Measurements from ENCODE around the gene GMDS. TPM values are rescaled to one million over a fixed set of nuclear protein-coding genes. Genes with fewer than 3 reads are reported as not detected.

The GMDS gene
- total RNA-seq, 1 donor from 2014 or later: 105 TPM

DNA sequence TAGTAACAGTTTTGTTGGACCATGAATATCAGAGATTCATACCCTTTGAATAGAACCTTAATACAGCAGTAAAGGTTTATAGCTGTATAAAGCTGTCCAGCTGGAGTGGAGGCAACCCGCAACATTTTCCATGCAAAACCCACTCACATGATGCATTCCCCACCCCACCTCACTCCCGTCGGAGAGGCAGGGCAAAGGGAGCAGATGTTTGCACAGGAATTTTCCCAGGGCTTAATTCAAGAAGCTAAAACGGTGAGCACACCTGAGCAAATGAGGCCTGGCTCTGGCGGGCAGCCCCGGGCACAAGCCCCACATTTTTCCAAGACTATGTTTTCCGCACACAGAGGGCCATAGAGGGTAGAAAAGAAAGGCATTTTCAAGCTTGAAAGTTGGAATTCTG is 444.0 kb downstream of the GMDS start:
- no peak for DNase-seq (ENCODE audit: low spot score)

GRCh38 chr6:1800845-1801244 is 444.6 kb downstream of the GMDS start:
- no peak for DNase-seq (ENCODE audit: low spot score)

DNA sequence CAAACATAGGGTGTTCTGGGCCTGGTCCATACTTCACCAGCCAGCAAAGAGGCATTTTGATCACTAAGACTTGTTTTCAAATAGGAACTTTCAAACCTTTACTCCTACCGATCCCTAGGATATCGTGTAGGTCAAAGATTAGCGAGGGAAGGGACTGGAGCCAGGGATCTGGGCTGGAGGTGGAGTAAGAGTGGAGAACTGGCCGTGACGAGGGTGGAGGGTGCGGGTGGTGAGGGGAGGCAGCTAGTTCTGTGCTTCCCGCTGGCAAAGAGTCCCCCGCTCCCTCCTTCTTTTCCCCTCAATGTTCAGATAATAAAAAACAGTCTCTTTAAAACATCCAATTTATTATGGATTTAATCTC is 446.5 kb downstream of the GMDS start:
- no peak for DNase-seq (ENCODE audit: low spot score)

- no peak for DNase-seq (ENCODE audit: low spot score)
Measured at GRCh38 chr6:1798303-1798964, 447.0 kb downstream of the GMDS start.

DNA sequence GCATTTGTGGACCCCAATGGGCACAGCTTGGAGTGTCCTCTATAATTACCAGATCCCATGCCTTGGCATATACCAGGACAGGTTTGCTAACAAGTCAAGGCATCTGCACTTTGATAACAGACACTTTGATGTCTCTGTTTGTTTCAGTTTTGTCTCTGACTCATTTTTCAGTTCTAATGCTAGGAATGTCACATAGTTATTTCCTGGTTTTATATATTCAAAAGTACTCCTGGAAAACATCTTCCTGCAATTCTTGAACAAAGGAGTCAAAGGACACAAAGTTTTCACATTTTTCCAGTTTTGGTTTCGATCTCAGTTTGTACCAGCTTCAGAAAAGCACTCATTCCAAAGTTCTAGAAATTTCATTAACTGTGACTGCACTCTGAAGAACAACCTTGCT is 447.6 kb downstream of the GMDS start:
- DNase-seq (ENCODE audit: low spot score): no peak

DNA sequence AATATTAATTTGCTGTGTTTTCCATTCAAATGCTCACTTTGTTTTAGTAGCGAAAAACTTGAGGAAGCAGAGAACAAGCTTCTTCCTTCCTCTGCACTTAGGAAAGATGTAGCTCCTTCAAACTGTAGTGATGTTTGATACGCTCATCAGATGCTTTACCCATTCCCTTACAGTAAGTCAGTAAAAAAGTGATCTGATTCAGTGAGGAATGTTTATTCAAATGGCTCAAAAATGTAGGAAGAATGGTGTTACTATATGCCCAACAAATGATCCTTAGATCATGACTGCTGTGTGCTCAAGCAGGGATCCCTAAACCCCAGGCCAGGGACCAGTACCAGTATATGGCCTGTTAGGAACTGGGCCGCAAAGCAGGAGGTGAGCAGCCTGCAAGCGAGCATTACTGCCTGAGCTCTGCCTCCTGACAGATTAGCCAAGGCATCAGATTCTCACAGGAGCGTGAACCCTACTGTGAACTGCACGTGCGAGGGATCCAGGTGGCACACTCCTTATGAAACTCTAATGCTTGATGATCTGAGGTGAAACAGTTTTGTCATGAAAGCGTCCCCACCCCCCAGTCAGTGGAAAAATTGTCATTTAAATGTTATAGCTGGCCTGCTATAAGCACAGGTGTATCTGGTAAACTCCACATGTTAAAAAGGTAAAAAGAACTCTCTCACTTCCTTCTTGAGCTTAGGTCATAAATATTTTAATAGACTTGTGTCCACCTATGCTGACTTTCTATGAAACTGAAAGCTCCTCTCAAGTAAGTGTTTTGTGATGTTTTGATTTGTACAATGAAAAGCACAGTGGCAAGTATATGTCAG is 448.5 kb downstream of the GMDS start:
- DNase-seq (ENCODE audit: low spot score): no peak

- DNase-seq (ENCODE audit: low spot score): no peak
Measured at GRCh38 chr6:1795910-1796309, 449.5 kb downstream of the GMDS start.

- no peak for DNase-seq (ENCODE audit: low spot score)
Measured at GRCh38 chr6:1792989-1793388, 452.4 kb downstream of the GMDS start.

GRCh38 chr6:1790684-1791083 is 454.7 kb downstream of the GMDS start:
- DNase-seq (ENCODE audit: low spot score): no peak

GRCh38 chr6:1789092-1789491 is 456.3 kb downstream of the GMDS start:
- DNase-seq (ENCODE audit: low spot score): no peak

DNA sequence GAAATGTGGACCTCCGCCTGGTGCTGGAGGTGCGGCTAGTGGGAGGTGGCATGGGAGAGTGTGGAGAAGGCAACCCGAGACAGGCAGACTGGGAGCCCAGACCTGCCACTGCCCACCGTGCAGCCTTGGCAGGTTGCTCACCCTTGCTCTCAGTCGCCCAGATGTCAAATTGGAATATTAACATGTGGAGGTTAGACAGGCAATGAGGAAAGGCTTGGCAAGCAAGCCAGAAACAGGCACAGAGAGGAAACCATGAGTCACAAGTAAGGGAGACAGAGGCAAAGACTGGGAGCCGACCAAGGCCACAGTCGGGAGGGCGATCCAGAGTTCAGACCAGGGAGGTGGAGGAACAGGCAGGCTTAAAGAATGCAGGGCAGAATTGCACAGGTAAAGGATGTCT is 457.5 kb downstream of the GMDS start:
- no peak for DNase-seq (ENCODE audit: low spot score)

- no peak for DNase-seq (ENCODE audit: low spot score)
Measured at GRCh38 chr6:1786455-1787453, 458.7 kb downstream of the GMDS start.

DNA sequence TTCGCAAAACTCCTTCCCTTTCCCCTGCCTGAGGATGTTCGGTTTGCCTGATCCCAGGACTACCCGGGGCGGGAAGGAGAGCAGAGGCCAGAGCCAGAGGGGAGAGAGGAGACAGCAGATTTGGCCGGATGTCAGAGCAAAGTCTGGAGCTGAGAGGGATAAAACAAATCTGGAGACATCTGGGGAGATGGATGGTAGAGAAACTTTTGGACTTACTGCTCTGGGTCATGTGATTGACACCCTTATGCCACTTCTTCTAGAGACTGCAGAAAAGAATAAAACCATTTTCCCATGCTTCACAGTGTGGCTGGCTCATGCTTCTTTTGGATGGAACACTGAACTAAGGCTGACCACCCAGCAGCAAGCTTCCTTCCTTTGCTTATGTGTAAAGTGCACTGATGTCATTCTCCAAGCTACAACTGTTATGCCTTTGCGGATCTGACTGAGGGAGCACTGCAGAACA is 461.0 kb downstream of the GMDS start:
- DNase-seq (ENCODE audit: low spot score): no peak

DNA sequence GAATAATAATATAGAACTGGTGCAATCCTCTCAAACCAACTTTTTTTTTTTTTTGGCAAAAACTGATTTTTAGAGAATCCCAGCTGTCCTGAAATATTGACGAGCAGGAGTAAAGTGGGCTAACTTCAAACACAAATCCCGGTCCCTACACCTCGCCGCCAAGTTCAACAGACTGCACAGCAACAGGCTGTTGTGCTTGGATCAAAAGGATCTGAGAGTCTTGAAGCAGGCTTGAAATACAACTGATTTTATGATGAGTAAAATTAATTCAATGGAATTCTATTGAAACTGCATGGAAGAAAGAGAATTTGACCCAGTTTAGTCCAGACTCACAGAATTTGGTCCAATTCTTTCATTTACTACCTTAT is 463.6 kb downstream of the GMDS start:
- no peak for DNase-seq (ENCODE audit: low spot score)

GRCh38 chr6:1781152-1781816 is 464.1 kb downstream of the GMDS start:
- no peak for DNase-seq (ENCODE audit: low spot score)

DNA sequence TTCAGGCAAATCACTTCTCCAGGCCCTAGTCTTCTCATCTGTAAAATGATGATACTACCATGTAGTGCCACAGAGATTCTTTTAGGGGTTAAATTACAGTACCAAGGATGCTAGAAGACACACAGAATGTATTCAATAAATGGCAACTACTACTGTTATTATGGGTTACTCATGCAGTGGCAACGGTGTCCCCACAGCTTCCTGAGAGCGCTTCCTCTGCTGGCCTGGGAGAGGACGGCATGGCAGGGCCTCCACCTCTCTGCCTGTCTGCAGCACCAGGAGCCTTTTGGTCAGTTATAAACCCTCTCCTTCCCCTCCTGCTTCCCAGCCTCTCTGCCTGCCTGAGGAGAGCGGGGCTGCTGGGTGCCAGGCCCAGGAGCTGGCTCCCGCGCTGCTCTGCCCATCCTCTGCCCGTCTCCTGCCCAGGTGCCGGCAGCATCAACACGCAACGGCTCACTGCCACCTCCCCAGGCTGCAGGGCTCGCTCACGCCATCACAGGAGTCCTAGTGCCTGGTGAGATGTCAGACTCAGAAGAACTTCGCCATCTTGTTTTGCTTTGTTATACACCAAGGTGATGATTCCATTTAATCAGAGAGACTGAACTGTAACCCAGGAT is 465.0 kb downstream of the GMDS start:
- no peak for DNase-seq (ENCODE audit: low spot score)

DNA sequence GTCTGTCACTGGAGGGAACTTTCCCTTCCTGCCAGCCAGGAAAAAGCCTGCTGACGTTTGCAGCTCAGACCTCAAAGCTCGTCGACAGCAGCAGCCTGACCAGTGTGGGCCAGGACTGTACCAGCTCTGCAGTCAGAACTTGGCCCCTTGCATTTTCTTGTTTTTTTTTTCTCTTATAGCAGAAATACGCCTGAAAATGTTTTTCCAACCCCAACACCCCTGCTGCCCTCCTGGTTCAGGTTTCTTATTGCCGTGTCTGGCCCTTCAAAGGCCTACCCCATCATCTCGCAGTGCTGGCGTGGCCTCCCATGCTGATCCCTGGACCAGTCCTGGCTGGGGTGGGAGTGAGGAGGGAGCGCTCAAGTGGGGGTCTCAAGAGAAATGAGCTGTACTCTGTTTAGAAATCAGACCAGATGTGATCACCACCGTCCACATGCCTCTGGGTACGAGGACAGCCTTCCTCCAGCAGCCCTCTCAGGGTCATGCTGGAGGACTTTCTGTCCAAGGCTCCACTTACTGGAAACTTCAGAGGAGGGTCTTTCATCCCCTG is 466.6 kb downstream of the GMDS start:
- no peak for DNase-seq (ENCODE audit: low spot score)

DNA sequence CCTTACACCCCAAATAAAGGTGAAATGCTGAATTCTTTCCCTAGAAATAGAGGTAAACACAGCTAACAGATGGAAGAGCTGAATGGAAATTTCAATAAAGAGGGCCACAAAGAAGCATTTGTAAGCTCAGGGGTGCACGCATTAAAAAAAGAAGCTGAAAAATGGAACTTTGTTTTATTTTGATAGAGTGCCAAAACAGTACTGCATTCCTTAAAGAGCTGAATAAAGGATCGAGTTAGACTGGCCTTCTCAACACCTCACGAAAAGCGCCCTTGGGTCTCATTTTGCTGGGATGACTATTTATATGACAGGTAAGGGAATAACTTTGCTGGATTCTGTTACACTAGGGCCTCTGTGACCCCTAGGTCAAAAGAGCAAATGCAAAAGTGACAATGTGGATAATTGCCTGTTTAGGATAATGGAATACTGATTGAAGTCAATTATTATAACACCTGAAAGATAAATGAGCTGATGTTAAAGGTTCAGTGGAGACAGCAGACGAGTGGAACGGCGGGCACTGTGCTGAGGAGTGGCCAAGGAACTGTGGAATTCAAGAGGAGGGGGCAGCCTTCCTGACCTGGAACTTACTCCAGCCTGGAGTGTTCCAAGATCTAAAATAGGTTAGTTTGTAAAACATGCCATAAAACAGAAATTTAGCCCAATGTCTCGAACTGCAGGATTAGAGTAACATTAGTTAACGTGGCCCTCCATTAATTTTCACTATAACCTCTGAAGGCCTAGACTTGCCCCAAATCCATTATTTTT is 467.3 kb downstream of the GMDS start:
- DNase-seq (ENCODE audit: low spot score): no peak

DNA sequence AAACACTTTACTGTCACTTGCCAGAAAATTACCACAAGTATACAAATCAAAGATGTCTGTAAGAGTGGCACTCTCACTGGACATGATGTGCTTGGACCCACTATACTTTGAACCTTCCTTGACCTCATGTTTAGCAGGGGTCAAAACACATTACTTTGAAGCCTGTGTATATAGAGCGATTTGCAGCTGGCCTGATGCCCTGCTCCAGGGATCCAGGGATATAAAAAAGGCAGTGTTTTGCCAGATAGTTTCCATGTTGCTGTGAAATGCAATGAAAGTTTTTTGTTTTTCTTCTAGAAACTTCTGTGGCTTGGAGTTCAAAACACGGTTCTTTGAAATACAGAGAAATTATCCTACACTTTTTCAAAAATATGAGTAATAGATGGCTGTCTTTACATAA is 470.0 kb downstream of the GMDS start:
- no peak for DNase-seq (ENCODE audit: low spot score)

DNA sequence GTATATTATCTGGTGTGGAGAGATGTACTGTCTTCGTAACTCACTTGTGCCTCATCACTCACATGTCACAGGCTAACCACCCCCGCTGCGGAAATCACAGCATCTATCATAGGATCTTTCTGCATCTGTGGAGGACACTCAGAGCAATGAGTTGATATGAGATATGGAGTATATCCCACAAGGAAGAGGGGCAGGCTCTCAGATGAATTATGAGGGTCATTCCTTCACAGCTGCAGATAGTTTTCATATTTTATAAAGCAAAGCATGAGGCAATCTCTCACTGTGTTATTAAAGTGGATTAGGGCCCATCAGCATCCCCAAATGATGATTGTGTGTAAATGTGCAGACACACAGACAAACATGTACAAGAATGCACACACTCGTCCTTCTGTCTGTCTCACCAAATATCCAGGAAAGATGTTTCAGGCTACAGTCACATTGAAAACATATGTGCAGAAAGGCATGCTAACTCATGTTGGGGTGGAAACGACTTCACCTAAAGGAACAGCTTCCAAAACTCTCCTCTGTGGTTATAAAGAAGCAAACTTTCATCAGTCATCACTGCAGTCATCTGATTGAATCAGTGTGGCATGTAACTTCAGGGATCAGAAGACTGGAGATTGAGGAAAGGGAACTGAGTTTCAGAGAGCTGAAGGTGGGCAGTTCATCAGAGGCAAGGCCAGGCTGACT is 471.0 kb downstream of the GMDS start:
- DNase-seq (ENCODE audit: low spot score): no peak
